GM18526 (cell line): Measurements from ENCODE around the gene ZNF8.

Source experiments
- POLR2A ChIP-seq: IDR thresholded peaks from 3 replicates; pipeline ENCODE4 v1.6.1; 2011; ENCODE audit not compliant: insufficient read length; ENCODE audit errors: extremely low read depth

Gene ZNF8

DNA sequence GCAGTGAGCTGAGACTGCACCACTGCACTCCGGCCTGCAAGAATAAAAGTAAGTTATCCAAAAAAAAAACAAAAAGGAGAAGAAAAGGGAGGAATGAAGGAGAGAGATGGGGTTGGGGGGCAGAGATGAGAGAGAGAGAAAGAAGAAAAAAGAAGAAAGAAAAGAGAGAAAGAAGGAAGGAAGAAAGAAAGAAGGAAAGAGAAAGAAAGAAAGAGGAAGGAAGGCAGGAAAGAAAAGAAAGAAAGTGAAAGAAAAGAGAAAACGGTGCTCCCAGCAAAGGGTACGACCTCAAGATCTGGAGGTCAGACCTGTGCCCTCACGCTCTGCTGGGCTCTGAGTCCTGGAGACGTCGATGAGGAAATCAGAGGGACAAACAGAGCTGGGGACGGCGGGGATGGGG is 70.8 kb downstream of the ZNF8 start:
- no peak for TF ChIP-seq POLR2A

DNA sequence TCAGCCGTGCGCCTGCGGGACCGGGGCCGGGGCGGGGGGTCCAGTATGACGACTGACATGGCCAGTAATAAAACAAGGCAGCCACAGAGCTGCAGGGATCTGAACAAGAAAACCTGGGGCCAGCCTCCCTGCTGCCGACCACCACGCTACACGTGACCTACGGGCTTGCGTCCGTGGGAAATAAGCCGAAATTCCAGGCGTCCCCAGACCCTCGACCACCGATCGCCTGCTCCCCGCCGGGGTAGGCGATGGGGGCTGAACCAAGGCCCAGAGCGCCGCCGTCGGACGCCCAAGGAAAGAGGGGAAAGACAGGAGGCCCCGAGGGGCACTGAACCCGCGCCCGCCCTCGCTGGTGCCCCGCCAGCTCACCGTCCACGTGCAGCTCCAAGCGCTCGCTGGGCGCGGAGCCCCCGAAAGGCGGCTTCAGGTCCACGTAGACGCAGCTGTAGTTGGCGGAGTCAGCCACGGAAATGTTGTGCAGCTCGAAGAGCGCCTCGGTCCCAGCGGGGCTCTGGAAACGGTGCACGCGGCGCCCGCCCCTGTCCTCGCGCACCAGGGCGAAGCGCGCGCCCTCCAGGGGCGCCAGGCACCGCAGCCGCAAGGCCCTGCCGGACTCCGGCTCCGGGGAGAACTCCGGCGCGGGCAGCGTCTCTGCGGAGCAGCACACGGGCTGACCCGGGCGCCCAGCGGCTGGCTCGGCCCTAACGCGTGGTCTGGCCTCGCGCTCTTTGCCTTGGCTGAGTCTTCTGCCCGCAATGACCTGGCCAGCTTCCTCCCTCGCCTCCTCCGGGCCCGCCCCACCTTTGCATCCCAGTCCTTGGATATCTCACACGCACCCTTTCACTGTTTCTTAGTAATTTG is 71.5 kb downstream of the ZNF8 start:
- no peak for TF ChIP-seq POLR2A

DNA sequence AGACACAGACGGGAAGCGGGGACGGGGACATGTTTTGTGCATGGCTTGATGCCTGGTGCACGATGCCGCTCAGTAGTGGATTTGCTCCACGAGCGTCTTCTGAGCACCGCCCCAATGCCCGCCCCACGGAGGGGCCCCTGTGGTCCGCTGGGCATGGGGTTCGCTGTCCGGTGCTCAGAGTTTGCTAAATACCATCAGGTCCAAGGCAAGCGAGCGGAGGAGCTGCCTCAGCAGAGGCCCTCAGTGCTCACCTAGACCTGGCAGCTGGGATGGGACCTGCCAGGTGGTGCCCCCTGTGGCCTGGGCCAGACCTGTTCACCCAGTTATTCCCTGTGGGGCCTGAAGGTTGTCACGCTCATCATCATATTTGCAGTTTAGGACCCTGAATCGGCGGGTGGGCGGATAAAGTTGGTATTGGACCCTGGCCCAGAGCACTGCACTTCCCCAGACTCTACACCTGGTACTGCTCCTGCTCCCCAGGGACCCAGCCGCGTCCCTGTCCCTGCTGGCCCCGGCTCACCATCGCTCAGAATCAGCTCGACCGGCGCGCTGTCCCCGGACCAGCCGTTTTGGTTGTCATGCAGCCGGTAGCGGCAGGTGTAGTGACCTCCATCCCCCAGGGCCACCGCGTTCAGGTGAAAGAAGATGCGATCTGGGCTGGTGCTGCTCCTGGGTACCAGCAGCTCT is 72.3 kb downstream of the ZNF8 start:
- no peak for TF ChIP-seq POLR2A

DNA sequence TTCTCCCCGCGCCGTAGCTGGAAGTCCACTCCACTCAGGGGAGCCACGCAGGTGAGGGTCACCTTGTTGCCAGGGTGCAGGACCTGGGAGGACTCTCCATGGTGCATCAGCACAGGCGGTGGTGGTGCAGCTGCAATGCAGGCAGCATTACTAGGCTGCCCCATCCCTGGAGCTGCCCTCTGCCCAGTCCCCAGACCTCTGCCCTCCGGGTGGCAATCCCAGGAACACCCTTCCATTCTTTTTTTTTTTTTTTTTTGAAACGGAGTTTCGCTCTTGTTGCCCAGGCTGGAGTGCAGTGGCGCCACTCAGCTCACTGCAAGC is 72.8 kb downstream of the ZNF8 start:
- TF ChIP-seq POLR2A, result no peak

DNA sequence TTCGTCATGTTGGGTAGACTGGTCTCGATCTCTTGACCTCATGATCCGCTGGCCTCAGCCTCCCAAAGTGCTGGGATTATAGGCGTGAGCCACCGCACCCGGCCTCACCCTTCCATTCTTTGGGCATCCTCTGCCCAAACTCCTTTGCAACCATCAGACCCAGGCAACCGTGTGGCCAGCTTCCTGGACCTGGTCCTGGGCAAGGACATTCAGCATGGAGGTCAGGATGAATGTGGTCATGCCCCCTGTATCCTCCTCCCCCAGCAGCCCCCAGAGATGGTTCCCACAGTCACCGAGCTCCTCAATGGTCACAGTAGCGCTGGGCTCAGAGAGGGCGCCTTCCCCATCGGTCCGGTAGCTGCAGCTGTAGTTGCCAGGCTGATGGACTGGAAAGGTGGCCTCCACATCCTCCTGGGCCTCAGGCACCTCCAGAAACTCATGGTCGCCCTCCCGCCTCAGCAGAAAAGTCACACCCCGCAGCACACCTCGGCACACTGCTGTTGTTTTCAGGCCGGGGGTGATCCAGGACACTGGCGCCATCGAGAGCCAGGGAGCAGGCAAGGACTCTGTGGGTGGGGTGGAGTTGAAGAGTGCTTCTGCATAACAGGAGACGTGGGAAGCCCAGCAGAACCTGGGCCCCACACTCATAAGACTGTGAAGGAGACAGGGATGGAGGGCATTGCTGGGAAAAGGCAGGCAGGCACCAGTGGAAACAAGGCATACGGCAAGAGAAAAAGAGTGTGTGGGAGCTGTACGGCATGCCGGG is 73.4 kb downstream of the ZNF8 start:
- TF ChIP-seq POLR2A, result no peak
